GM23338 (cell line): Measurements from ENCODE around the gene FRY. TPM values are rescaled to one million over a fixed set of nuclear protein-coding genes. Genes with fewer than 3 reads are reported as not detected.

Source experiments
- ATAC-seq: fragments of 200-7000 bp; cut with Tn5 transposase; 3 replicates; pipeline ENCODE4 v1.9.1; 2020
- DNase-seq: peaks from one replicate; pipeline ENCODE4 v3.0.0-alpha.2; 2015; ENCODE audit warnings: low spot score
- H2AFZ ChIP-seq: fragments of 200-600 bp; sonication (generic); 2 replicates; pipeline ENCODE4 v1.8.0; 2016; ENCODE audit warnings: antibody characterized with exemption, mild to moderate bottlenecking, moderate library complexity
- H3F3A ChIP-seq: fragments of 200-600 bp; sonication (generic); replicated peaks from 2 replicates; pipeline ENCODE4 v1.8.0; 2017; ENCODE audit warnings: antibody characterized with exemption, mixed run types, low read depth
- H3K27ac ChIP-seq: fragments of 200-600 bp; sonication (generic); 2 replicates; pipeline ENCODE4 v1.6.1; 2016; ENCODE audit warnings: low read depth
- H3K27me3 ChIP-seq: fragments of 200-600 bp; sonication (generic); 2 replicates; pipeline ENCODE4 v1.8.0; 2016; ENCODE audit warnings: mild to moderate bottlenecking, mixed run types, moderate library complexity; ENCODE audit not compliant: insufficient read depth
- H3K36me3 ChIP-seq: fragments of 200-600 bp; sonication (generic); 2 replicates; pipeline ENCODE4 v1.8.0; 2016; ENCODE audit warnings: mild to moderate bottlenecking; ENCODE audit not compliant: insufficient read depth
- H3K4me1 ChIP-seq: fragments of 200-600 bp; sonication (generic); 2 replicates; pipeline ENCODE4 v1.8.0; 2016; ENCODE audit warnings: mild to moderate bottlenecking, moderate library complexity; ENCODE audit not compliant: insufficient read depth
- H3K4me2 ChIP-seq: fragments of 200-600 bp; sonication (generic); 2 replicates; pipeline ENCODE4 v1.7.1; 2017; ENCODE audit warnings: mixed run types
- H3K4me3 ChIP-seq: fragments of 200-600 bp; sonication (generic); 2 replicates; pipeline ENCODE4 v1.6.1; 2016; ENCODE audit warnings: mixed run types
- H3K79me2 ChIP-seq: fragments of 200-600 bp; sonication (generic); replicated peaks from 2 replicates; pipeline ENCODE4 v1.8.0; 2017; ENCODE audit warnings: mild to moderate bottlenecking; ENCODE audit not compliant: insufficient read depth
- H3K9me2 ChIP-seq: fragments of 200-600 bp; sonication (generic); 2 replicates; pipeline ENCODE4 v1.8.0; 2017; ENCODE audit not compliant: insufficient read depth
- H4K20me1 ChIP-seq: fragments of 200-600 bp; sonication (generic); replicated peaks from 2 replicates; pipeline ENCODE4 v1.8.0; 2017; ENCODE audit warnings: mild to moderate bottlenecking; ENCODE audit not compliant: insufficient read depth
- H3K27ac Mint-ChIP-seq: 2 replicates; pipeline ENCODE4 v1.8.0; 2020; ENCODE audit warnings: inconsistent platforms, mild to moderate bottlenecking, moderate library complexity, mixed read lengths
- H3K27me3 Mint-ChIP-seq: 3 replicates; pipeline ENCODE4 v1.8.0; 2022; ENCODE audit warnings: low read depth, mild to moderate bottlenecking, moderate library complexity, mixed read lengths, inconsistent platforms; ENCODE audit not compliant: insufficient read depth, poor library complexity
- H3K36me3 Mint-ChIP-seq: 3 replicates; pipeline ENCODE4 v1.8.0; 2021; ENCODE audit warnings: low read depth, mild to moderate bottlenecking, inconsistent platforms, moderate library complexity, mixed read lengths
- H3K4me1 Mint-ChIP-seq: 3 replicates; pipeline ENCODE4 v1.8.0; 2020; ENCODE audit warnings: mild to moderate bottlenecking, inconsistent platforms, mixed read lengths
- H3K4me3 Mint-ChIP-seq: 3 replicates; pipeline ENCODE4 v1.8.0; 2021; ENCODE audit warnings: moderate library complexity, mild to moderate bottlenecking, inconsistent platforms, mixed read lengths
- H3K9me3 Mint-ChIP-seq: 3 replicates; pipeline ENCODE4 v1.8.0; 2020; ENCODE audit warnings: moderate library complexity, mild to moderate bottlenecking, inconsistent platforms, mixed read lengths
- NANOG ChIP-seq: IDR thresholded peaks from 2 replicates; pipeline ENCODE4 v1.6.1; 2016; ENCODE audit warnings: antibody characterized with exemption, borderline replicate concordance
- STAT1 ChIP-seq: IDR thresholded peaks from one replicate; pipeline ENCODE4 v1.6.1; 2016; ENCODE audit warnings: antibody characterized with exemption; ENCODE audit not compliant: unreplicated experiment
- ZNF114 ChIP-seq: fragments of 250-450 bp; sonication (Bioruptor Pico); IDR thresholded peaks from 2 replicates; pipeline ENCODE4 v1.5.0; 2020; ENCODE audit warnings: mild to moderate bottlenecking, moderate library complexity
- polyA plus RNA-seq: library from polyadenylated mRNA; unstranded; fragments of >200 nt; fragmentation: Nextera tagmentation; extraction: Ambion mirVana; gene quantifications from 2 replicates; pipeline ENCODE4 v1.2.1, GENCODE V29; 2016
- total RNA-seq: library from RNA; depleted of rRNA; stranded (reverse); fragments of >200 nt; shearing (Covaris generic); gene quantifications from 2 replicates; pipeline ENCODE4 v1.2.3, GENCODE V29; 2014
- TF ChIP-seq, protein P1 (sequence below): fragments of 250-450 bp; sonication (Bioruptor Pico); IDR thresholded peaks from 2 replicates; pipeline ENCODE4 v1.5.0; 2020; ENCODE audit warnings: mild to moderate bottlenecking, moderate library complexity
- TF ChIP-seq, protein P2 (sequence below), 2 experiments: fragments of 200-600 bp in 1 of 2; sonication (generic) in 1 of 2; conservative IDR thresholded peaks; 2 replicates each; pipeline versions ENCODE4 v1.5.1 to v1.6.1; 2016 to 2017; ENCODE audit warnings: antibody characterized with exemption in 2 of 2, low read depth in 2 of 2, mild to moderate bottlenecking in 2 of 2, moderate library complexity in 1 of 2
- TF ChIP-seq, protein P3 (sequence below): IDR thresholded peaks from one replicate; pipeline ENCODE4 v1.6.1; 2018; ENCODE audit warnings: antibody characterized with exemption; ENCODE audit not compliant: unreplicated experiment
- TF ChIP-seq, protein P4 (sequence below): IDR thresholded peaks from 2 replicates; pipeline ENCODE4 v1.6.1; 2016; ENCODE audit warnings: antibody characterized with exemption

FRY gene
- total and polyA plus RNA-seq, 2 experiments from 2014 or later = 2.4 to 10.1 TPM

DNA sequence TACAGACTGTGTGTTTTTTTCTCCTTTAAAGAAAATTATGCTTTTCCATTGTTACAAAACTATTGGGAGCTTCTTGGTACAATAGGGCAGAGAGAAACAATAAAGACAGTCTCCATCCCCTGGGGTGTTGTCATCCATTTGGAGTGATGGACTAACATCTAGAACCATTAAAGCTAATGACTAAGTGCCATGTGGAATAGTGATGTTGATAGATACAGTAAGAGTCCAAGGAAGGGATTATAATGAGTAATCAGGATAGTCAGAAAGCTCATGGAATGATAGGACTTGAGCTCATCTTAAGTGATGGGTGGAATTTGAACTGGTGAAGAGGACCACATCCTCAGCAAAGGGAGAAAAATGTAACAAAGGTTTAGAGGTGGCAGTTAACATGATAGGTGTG, 24.1 kb upstream of the FRY start (continued):
- TF ChIP-seq, protein P1, sequence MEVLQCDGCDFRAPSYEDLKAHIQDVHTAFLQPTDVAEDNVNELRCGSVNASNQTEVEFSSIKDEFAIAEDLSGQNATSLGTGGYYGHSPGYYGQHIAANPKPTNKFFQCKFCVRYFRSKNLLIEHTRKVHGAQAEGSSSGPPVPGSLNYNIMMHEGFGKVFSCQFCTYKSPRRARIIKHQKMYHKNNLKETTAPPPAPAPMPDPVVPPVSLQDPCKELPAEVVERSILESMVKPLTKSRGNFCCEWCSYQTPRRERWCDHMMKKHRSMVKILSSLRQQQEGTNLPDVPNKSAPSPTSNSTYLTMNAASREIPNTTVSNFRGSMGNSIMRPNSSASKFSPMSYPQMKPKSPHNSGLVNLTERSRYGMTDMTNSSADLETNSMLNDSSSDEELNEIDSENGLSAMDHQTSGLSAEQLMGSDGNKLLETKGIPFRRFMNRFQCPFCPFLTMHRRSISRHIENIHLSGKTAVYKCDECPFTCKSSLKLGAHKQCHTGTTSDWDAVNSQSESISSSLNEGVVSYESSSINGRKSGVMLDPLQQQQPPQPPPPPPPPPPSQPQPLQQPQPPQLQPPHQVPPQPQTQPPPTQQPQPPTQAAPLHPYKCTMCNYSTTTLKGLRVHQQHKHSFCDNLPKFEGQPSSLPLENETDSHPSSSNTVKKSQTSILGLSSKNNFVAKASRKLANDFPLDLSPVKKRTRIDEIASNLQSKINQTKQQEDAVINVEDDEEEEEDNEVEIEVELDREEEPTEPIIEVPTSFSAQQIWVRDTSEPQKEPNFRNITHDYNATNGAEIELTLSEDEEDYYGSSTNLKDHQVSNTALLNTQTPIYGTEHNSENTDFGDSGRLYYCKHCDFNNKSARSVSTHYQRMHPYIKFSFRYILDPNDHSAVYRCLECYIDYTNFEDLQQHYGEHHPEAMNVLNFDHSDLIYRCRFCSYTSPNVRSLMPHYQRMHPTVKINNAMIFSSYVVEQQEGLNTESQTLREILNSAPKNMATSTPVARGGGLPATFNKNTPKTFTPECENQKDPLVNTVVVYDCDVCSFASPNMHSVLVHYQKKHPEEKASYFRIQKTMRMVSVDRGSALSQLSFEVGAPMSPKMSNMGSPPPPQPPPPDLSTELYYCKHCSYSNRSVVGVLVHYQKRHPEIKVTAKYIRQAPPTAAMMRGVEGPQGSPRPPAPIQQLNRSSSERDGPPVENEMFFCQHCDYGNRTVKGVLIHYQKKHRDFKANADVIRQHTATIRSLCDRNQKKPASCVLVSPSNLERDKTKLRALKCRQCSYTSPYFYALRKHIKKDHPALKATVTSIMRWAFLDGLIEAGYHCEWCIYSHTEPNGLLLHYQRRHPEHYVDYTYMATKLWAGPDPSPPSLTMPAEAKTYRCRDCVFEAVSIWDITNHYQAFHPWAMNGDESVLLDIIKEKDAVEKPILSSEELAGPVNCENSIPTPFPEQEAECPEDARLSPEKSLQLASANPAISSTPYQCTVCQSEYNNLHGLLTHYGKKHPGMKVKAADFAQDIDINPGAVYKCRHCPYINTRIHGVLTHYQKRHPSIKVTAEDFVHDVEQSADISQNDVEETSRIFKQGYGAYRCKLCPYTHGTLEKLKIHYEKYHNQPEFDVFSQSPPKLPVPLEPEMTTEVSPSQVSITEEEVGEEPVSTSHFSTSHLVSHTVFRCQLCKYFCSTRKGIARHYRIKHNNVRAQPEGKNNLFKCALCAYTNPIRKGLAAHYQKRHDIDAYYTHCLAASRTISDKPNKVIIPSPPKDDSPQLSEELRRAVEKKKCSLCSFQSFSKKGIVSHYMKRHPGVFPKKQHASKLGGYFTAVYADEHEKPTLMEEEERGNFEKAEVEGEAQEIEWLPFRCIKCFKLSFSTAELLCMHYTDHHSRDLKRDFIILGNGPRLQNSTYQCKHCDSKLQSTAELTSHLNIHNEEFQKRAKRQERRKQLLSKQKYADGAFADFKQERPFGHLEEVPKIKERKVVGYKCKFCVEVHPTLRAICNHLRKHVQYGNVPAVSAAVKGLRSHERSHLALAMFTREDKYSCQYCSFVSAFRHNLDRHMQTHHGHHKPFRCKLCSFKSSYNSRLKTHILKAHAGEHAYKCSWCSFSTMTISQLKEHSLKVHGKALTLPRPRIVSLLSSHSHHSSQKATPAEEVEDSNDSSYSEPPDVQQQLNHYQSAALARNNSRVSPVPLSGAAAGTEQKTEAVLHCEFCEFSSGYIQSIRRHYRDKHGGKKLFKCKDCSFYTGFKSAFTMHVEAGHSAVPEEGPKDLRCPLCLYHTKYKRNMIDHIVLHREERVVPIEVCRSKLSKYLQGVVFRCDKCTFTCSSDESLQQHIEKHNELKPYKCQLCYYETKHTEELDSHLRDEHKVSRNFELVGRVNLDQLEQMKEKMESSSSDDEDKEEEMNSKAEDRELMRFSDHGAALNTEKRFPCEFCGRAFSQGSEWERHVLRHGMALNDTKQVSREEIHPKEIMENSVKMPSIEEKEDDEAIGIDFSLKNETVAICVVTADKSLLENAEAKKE (CRISPR knock-in tag) = no peak
- TF ChIP-seq, protein P2, sequence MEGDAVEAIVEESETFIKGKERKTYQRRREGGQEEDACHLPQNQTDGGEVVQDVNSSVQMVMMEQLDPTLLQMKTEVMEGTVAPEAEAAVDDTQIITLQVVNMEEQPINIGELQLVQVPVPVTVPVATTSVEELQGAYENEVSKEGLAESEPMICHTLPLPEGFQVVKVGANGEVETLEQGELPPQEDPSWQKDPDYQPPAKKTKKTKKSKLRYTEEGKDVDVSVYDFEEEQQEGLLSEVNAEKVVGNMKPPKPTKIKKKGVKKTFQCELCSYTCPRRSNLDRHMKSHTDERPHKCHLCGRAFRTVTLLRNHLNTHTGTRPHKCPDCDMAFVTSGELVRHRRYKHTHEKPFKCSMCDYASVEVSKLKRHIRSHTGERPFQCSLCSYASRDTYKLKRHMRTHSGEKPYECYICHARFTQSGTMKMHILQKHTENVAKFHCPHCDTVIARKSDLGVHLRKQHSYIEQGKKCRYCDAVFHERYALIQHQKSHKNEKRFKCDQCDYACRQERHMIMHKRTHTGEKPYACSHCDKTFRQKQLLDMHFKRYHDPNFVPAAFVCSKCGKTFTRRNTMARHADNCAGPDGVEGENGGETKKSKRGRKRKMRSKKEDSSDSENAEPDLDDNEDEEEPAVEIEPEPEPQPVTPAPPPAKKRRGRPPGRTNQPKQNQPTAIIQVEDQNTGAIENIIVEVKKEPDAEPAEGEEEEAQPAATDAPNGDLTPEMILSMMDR (conservative IDR thresholded peaks at IDR 0.05; ENCODE audit: low read depth in 2 of 2) = no peak
- no peak for TF ChIP-seq STAT1

DNA sequence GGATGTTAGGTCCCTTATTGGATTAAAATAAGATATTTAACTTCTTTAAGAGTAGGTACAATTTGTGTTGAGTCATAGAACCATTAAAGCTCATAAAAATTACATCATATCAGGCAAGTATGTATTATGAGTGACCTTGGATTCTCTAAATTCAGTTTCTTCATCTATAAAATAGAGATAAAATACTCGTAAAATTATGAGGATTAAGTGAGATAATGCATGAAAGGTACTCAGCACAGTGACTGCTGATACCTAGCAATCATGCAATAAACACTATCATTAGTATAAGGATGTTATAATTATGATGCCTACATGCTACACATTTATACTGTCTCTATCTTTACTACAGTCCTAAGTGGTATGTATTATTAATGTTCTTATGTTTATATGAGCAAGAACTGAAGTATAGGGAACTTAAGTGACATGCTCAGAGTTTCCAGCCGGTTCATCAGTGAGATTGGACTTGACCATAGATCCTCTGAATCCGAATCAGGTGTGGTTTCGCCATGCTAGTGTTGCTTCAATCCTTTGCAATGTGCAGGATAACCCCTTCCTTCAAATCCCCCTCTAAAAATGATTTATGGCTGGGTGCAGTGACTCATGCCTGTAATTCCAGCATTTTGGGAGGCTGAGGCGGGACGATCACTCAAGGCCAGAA, 22.9 kb upstream of the FRY start:
- H3K36me3 ChIP-seq = no peaks in the 10 kb centered on the region
- H3K36me3 Mint-ChIP-seq = no peaks in the 10 kb centered on the region
- no peak for TF ChIP-seq NANOG
- no peak for TF ChIP-seq STAT1
- TF ChIP-seq, protein P3, sequence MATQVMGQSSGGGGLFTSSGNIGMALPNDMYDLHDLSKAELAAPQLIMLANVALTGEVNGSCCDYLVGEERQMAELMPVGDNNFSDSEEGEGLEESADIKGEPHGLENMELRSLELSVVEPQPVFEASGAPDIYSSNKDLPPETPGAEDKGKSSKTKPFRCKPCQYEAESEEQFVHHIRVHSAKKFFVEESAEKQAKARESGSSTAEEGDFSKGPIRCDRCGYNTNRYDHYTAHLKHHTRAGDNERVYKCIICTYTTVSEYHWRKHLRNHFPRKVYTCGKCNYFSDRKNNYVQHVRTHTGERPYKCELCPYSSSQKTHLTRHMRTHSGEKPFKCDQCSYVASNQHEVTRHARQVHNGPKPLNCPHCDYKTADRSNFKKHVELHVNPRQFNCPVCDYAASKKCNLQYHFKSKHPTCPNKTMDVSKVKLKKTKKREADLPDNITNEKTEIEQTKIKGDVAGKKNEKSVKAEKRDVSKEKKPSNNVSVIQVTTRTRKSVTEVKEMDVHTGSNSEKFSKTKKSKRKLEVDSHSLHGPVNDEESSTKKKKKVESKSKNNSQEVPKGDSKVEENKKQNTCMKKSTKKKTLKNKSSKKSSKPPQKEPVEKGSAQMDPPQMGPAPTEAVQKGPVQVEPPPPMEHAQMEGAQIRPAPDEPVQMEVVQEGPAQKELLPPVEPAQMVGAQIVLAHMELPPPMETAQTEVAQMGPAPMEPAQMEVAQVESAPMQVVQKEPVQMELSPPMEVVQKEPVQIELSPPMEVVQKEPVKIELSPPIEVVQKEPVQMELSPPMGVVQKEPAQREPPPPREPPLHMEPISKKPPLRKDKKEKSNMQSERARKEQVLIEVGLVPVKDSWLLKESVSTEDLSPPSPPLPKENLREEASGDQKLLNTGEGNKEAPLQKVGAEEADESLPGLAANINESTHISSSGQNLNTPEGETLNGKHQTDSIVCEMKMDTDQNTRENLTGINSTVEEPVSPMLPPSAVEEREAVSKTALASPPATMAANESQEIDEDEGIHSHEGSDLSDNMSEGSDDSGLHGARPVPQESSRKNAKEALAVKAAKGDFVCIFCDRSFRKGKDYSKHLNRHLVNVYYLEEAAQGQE = no peak
- no peak for TF ChIP-seq ZNF114 (CRISPR knock-in tag)
- TF ChIP-seq, protein P4, sequence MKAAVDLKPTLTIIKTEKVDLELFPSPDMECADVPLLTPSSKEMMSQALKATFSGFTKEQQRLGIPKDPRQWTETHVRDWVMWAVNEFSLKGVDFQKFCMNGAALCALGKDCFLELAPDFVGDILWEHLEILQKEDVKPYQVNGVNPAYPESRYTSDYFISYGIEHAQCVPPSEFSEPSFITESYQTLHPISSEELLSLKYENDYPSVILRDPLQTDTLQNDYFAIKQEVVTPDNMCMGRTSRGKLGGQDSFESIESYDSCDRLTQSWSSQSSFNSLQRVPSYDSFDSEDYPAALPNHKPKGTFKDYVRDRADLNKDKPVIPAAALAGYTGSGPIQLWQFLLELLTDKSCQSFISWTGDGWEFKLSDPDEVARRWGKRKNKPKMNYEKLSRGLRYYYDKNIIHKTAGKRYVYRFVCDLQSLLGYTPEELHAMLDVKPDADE = no peak

More for the DNA sequence above, 22.9 kb upstream of the FRY start:
- no peaks in the 10 kb centered on the region for H3K9me3 Mint-ChIP-seq
- no peak for ATAC-seq
- Histone ChIP-seq H3K9me2 (peaks cover 2% of the 10 kb centered on the region; the same call in 1 of the 2 replicates), H3K4me1 (no peaks in the 10 kb centered on the region), H4K20me1 (no peaks in the 10 kb centered on the region), H3K4me3 (no peak overlapping the region), H3K27ac (no peak overlapping the region), H3K79me2 (no peaks in the 10 kb centered on the region), H3F3A (no peaks in the 10 kb centered on the region), H2AFZ (no peak overlapping the region), H3K27me3 (no peaks in the 10 kb centered on the region), H3K4me2 (no peak overlapping the region)
- no peak overlapping the region for H3K27ac Mint-ChIP-seq
- H3K27me3 Mint-ChIP-seq = peaks cover 1% of the 10 kb centered on the region
- peaks cover 17% of the 10 kb centered on the region for H3K4me1 Mint-ChIP-seq
- no peak overlapping the region for H3K4me3 Mint-ChIP-seq
- no peak for DNase-seq
